Osteoblast (primary cell): Measurements from ENCODE around the gene PRAMEF1. TPM values are rescaled to one million over a fixed set of nuclear protein-coding genes. Genes with fewer than 3 reads are reported as not detected.

Experiments
- DNase-seq: peaks from one replicate; pipeline ENCODE4 v3.0.0; 2011; ENCODE audit warnings: low spot score, mixed read lengths; ENCODE audit not compliant: insufficient read length; ENCODE audit errors: missing footprints
- H2AFZ ChIP-seq: 2 replicates; pipeline ENCODE4 v1.6.0; 2011; ENCODE audit warnings: mild to moderate bottlenecking, low read length
- H3K27ac ChIP-seq: 2 replicates; pipeline ENCODE4 v1.5.1; 2011; ENCODE audit warnings: mild to moderate bottlenecking, low read depth, low read length, moderate library complexity
- H3K27me3 ChIP-seq: 2 replicates; pipeline ENCODE4 v1.6.0; 2012; ENCODE audit warnings: mild to moderate bottlenecking, control low read depth, inconsistent platforms, low read length, moderate library complexity; ENCODE audit not compliant: insufficient read depth
- H3K36me3 ChIP-seq: 2 replicates; pipeline ENCODE4 v1.5.1; 2011; ENCODE audit warnings: mild to moderate bottlenecking, low read length, control low read depth, moderate library complexity; ENCODE audit not compliant: insufficient read depth
- H3K4me1 ChIP-seq: 2 replicates; pipeline ENCODE4 v1.5.1; 2011; ENCODE audit warnings: mild to moderate bottlenecking, low read length, control low read depth, moderate library complexity; ENCODE audit not compliant: insufficient read depth
- H3K4me2 ChIP-seq: 2 replicates; pipeline ENCODE4 v1.6.0; 2011; ENCODE audit warnings: mild to moderate bottlenecking, low read length; ENCODE audit not compliant: insufficient read depth
- H3K4me3 ChIP-seq: fragments of 200-600 bp; sonication (generic); 3 replicates; pipeline ENCODE4 v1.5.1; 2012; ENCODE audit warnings: mild to moderate bottlenecking, low read length, inconsistent platforms; ENCODE audit not compliant: insufficient read depth
- H3K79me2 ChIP-seq: 2 replicates; pipeline ENCODE4 v1.6.0; 2012; ENCODE audit warnings: mild to moderate bottlenecking, low read length, control low read depth, inconsistent platforms; ENCODE audit not compliant: insufficient read depth
- H3K9me3 ChIP-seq: 2 replicates; pipeline ENCODE4 v1.5.1; 2011; ENCODE audit warnings: low read depth, low read length, control low read depth
- H4K20me1 ChIP-seq: 2 replicates; pipeline ENCODE4 v1.6.0; 2012; ENCODE audit warnings: mild to moderate bottlenecking, low read length, control low read depth; ENCODE audit not compliant: insufficient read depth
- total RNA-seq: library from RNA; depleted of rRNA; stranded (reverse); fragments of >200 nt; gene quantifications from 2 replicates; pipeline ENCODE4 v1.2.3, GENCODE V29; 2012
- TF ChIP-seq, protein P1 (sequence below): IDR thresholded peaks from 2 replicates; pipeline ENCODE4 v1.5.1; 2011; ENCODE audit warnings: mild to moderate bottlenecking, low read depth, low read length, moderate library complexity; ENCODE audit errors: extremely low read depth

The PRAMEF1 gene
- total RNA-seq, 1 donor: not detected

GRCh38 chr1:12763479-12763878 is 27.7 kb upstream of the PRAMEF1 start:
- H3K4me1 ChIP-seq: no peaks in the 10 kb centered on the region
- H2AFZ ChIP-seq: no peak overlapping the region
- H4K20me1 ChIP-seq: no peaks in the 10 kb centered on the region
- no peak for DNase-seq
- H3K4me3 ChIP-seq: no peak overlapping the region
- TF ChIP-seq, protein P1, sequence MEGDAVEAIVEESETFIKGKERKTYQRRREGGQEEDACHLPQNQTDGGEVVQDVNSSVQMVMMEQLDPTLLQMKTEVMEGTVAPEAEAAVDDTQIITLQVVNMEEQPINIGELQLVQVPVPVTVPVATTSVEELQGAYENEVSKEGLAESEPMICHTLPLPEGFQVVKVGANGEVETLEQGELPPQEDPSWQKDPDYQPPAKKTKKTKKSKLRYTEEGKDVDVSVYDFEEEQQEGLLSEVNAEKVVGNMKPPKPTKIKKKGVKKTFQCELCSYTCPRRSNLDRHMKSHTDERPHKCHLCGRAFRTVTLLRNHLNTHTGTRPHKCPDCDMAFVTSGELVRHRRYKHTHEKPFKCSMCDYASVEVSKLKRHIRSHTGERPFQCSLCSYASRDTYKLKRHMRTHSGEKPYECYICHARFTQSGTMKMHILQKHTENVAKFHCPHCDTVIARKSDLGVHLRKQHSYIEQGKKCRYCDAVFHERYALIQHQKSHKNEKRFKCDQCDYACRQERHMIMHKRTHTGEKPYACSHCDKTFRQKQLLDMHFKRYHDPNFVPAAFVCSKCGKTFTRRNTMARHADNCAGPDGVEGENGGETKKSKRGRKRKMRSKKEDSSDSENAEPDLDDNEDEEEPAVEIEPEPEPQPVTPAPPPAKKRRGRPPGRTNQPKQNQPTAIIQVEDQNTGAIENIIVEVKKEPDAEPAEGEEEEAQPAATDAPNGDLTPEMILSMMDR: no peak
- no peaks in the 10 kb centered on the region for H3K27me3 ChIP-seq
- H3K27ac ChIP-seq: no peak overlapping the region
- H3K36me3 ChIP-seq: no peaks in the 10 kb centered on the region
- no peaks in the 10 kb centered on the region for H3K79me2 ChIP-seq
- H3K4me2 ChIP-seq: no peak overlapping the region
- H3K9me3 ChIP-seq: no peaks in the 10 kb centered on the region

- no peak overlapping the region for H3K27ac ChIP-seq
- TF ChIP-seq, protein P1: no peak
- no peaks in the 10 kb centered on the region for H3K79me2 ChIP-seq
- no peak overlapping the region for H2AFZ ChIP-seq
- H3K27me3 ChIP-seq: no peaks in the 10 kb centered on the region
- no peaks in the 10 kb centered on the region for H3K36me3 ChIP-seq
- H3K4me2 ChIP-seq: no peak overlapping the region
- H4K20me1 ChIP-seq: no peaks in the 10 kb centered on the region
- no peak overlapping the region for H3K4me3 ChIP-seq
- no peak for DNase-seq
- H3K9me3 ChIP-seq: no peaks in the 10 kb centered on the region
- H3K4me1 ChIP-seq: no peaks in the 10 kb centered on the region
These were observed 27.2 kb upstream of the PRAMEF1 start for GRCh38 chr1:12764016-12764415.

GRCh38 chr1:12769031-12769430 is 22.2 kb upstream of the PRAMEF1 start:
- Histone ChIP-seq H3K4me2 (no peak overlapping the region), H3K9me3 (no peaks in the 10 kb centered on the region), H3K27ac (no peak overlapping the region), H4K20me1 (no peaks in the 10 kb centered on the region), H3K79me2 (no peaks in the 10 kb centered on the region), H3K4me3 (no peak overlapping the region), H2AFZ (no peak overlapping the region), H3K27me3 (no peaks in the 10 kb centered on the region), H3K4me1 (no peaks in the 10 kb centered on the region), H3K36me3 (no peaks in the 10 kb centered on the region)
- TF ChIP-seq, protein P1: no peak
- no peak for DNase-seq

- no peak overlapping the region for H3K4me2 ChIP-seq
- no peak overlapping the region for H3K4me3 ChIP-seq
- no peak for DNase-seq
- no peaks in the 10 kb centered on the region for H3K36me3 ChIP-seq
- H4K20me1 ChIP-seq: no peaks in the 10 kb centered on the region
- TF ChIP-seq, protein P1: no peak
- no peaks in the 10 kb centered on the region for H3K79me2 ChIP-seq
- H3K27me3 ChIP-seq: no peaks in the 10 kb centered on the region
- no peak overlapping the region for H3K27ac ChIP-seq
- H2AFZ ChIP-seq: no peak overlapping the region
- no peaks in the 10 kb centered on the region for H3K4me1 ChIP-seq
- H3K9me3 ChIP-seq: no peaks in the 10 kb centered on the region
These were observed 21.2 kb upstream of the PRAMEF1 start for GRCh38 chr1:12769976-12770505.
